Tracheal epithelial cell (primary cell): ENCODE measurements around the gene EPGN. TPM values are rescaled to one million over a fixed set of nuclear protein-coding genes. Genes with fewer than 3 reads are reported as not detected.

Experiments
- total RNA-seq: library from RNA; depleted of rRNA; stranded (reverse); fragments of >200 nt; gene quantifications from 2 replicates; pipeline ENCODE4 v1.2.1, GENCODE V29; 2014

The EPGN gene, protein sequence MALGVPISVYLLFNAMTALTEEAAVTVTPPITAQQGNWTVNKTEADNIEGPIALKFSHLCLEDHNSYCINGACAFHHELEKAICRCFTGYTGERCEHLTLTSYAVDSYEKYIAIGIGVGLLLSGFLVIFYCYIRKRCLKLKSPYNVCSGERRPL
- total RNA-seq = 5.8 and 13.5 TPM in 2 replicates

DNA sequence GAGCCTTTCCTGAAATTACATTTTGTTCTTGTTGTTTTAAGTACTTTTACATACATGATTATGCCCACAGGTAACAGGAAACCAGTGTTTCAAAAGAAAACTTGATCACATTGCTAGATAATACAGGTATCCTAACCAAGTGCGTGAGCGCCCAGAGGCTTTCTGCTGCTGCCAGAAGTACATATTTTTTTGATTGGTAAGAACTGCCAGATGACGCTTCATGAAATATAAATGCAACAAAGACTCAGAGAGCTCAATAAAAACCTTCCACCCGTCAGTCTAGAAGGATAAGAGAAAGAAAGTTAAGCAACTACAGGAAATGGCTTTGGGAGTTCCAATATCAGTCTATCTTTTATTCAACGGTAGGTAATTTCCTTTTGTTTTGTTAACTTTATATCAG is at the start of gene EPGN:
TSS of gene EPGN (plus strand) at position 256 of the 400 bp plus-strand sequence. CDS start at position 320, 64 bp downstream.

GRCh38 chr4:74364652-74365491 is 56.6 kb downstream of the EPGN start, which contains the start of gene EREG:
Gene EREG, plus strand, starts transcription at chr4:74365145. Its CDS starts 164 bp downstream, at chr4:74365309.

Other genes starting within 250 kb of the EPGN start
- gene CXCL2, start 209.3 kb upstream of the EPGN start, total RNA-seq = 3.4 and 17.8 TPM in 2 replicates
- 34.5 and 35.6 TPM in 2 replicates for gene MTHFD2L, start 150.4 kb upstream of the EPGN start, total RNA-seq
- 15.6 and 19.3 TPM in 2 replicates for gene EREG, start 56.7 kb downstream of the EPGN start, total RNA-seq
- gene AREG, start 136.7 kb downstream of the EPGN start, total RNA-seq = 145 and 225 TPM in 2 replicates